Astrocyte (in vitro differentiated cells and primary cell): ENCODE measurements around the gene KREMEN1.

Experiments
- CTCF ChIP-seq: IDR thresholded peaks from 2 replicates; pipeline ENCODE4 v1.5.1; 2011; ENCODE audit warnings: low read depth, mild to moderate bottlenecking, inconsistent platforms, low read length, moderate library complexity; ENCODE audit not compliant: insufficient read depth
- EZH2 ChIP-seq: IDR thresholded peaks from 2 replicates; pipeline ENCODE4 v1.6.1; 2012; ENCODE audit warnings: mild to moderate bottlenecking, low read length, inconsistent platforms; ENCODE audit not compliant: insufficient read depth

- TF ChIP-seq CTCF (no peak), EZH2 (no peak)
Observed at GRCh38 chr22:29143941-29144785, 71.3 kb downstream of the KREMEN1 start.
